ENCODE data around the gene SLC25A33.

DNA sequence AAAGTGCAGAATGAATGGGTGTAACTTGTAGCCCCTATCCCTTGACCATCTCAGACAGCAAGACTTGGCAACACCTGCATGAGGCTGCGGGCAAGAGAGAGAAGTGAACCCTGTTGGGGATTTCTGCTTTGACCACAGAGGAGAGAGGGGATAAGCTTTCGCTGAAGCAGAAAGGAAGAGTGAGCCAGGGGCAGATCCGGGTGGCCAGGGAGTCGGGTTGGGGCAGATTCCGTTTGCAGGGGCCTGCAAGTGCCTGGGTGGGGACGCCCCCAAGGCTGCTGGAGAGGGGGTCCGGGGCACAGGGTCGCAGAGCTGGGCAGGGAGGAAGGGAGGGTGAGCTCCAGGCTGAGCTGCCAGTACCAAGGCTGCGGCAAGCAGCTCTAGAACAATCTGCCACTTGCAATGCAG, 86.9 kb downstream of the SLC25A33 start:
- TF ChIP-seq, protein P1, sequence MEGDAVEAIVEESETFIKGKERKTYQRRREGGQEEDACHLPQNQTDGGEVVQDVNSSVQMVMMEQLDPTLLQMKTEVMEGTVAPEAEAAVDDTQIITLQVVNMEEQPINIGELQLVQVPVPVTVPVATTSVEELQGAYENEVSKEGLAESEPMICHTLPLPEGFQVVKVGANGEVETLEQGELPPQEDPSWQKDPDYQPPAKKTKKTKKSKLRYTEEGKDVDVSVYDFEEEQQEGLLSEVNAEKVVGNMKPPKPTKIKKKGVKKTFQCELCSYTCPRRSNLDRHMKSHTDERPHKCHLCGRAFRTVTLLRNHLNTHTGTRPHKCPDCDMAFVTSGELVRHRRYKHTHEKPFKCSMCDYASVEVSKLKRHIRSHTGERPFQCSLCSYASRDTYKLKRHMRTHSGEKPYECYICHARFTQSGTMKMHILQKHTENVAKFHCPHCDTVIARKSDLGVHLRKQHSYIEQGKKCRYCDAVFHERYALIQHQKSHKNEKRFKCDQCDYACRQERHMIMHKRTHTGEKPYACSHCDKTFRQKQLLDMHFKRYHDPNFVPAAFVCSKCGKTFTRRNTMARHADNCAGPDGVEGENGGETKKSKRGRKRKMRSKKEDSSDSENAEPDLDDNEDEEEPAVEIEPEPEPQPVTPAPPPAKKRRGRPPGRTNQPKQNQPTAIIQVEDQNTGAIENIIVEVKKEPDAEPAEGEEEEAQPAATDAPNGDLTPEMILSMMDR (conservative IDR thresholded peaks at IDR 0.05; ENCODE audit: low read depth, low read length) = no peak
- no peak for TF ChIP-seq EZH2 (IDR thresholded peaks at IDR 0.05; ENCODE audit: borderline replicate concordance, low read depth, low read length, poor library complexity, severe bottlenecking)

All from A673 (cell line).